Large intestine (tissue), 3 donors: Measurements from ENCODE around the gene MAP2K6. TPM values are rescaled to one million over a fixed set of nuclear protein-coding genes. Genes with fewer than 3 reads are reported as not detected.
A peak's percentile ranks its signal among the peaks of the same experiment; 100 is the strongest.

ENCODE experiments used
- DNase-seq, 2 donors: peaks; one replicate each; pipeline versions ENCODE4 v3.0.0 to v3.0.0-alpha.2; 2013
- H3K27ac ChIP-seq: one replicate; pipeline ENCODE4 v1.5.1; 2013; ENCODE audit warnings: low read length
- H3K27me3 ChIP-seq: 2 replicates; pipeline ENCODE4 v1.6.1; 2013; ENCODE audit warnings: low read length; ENCODE audit not compliant: control insufficient read depth, insufficient read depth
- H3K36me3 ChIP-seq: 2 replicates; pipeline ENCODE4 v1.6.1; 2013; ENCODE audit warnings: low read length; ENCODE audit not compliant: control insufficient read depth, insufficient read depth
- H3K4me1 ChIP-seq: one replicate; pipeline ENCODE4 v1.6.1; 2013; ENCODE audit warnings: low read length; ENCODE audit not compliant: control insufficient read depth, insufficient read depth
- H3K4me3 ChIP-seq: one replicate; pipeline ENCODE4 v1.5.1; 2013; ENCODE audit warnings: low read length
- H3K9me3 ChIP-seq: one replicate; pipeline ENCODE4 v1.6.1; 2013; ENCODE audit warnings: mild to moderate bottlenecking, low read depth, low read length, moderate library complexity; ENCODE audit not compliant: control insufficient read depth
- WGBS: methylation state at CpG from one replicate; pipeline ENCODE4 v1.1.5; 2013; ENCODE audit warnings: low lambda C conversion rate; ENCODE audit not compliant: insufficient coverage; 5-methylcytosine and 5-hydroxymethylcytosine counted together
- polyA plus RNA-seq: library from polyadenylated mRNA; unstranded; fragments of 120-200 nt; gene quantifications from one replicate; pipeline ENCODE4 v1.2.1, GENCODE V29; 2013

MAP2K6 gene
- polyA plus RNA-seq, 1 donor = 13.4 TPM

DNA sequence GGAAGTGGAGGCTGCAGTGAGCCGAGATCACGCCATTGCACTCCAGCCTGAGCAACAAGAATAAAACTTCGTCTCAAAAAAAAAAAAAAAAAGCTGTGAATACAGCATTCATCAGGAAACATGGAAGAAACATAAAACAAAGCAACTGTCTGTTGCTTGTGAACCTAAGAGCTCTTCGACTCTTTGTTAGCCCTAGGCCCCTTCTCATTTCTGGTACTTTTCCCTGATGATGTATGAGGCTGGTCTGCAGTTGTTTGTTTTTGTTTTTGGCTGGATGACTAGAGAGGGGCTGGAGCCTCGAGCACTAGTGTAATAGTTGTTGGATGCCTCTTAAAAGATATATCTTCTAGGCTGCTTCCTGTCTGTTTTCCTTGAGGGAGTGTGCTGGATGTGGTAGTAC lies 113.5 kb downstream of the MAP2K6 start:
- WGBS = no CpG with 5 or more reads among the region's 5 CpGs
- Histone ChIP-seq H3K27ac (no peak overlapping the region), H3K9me3 (no peaks in the 10 kb centered on the region)

DNA sequence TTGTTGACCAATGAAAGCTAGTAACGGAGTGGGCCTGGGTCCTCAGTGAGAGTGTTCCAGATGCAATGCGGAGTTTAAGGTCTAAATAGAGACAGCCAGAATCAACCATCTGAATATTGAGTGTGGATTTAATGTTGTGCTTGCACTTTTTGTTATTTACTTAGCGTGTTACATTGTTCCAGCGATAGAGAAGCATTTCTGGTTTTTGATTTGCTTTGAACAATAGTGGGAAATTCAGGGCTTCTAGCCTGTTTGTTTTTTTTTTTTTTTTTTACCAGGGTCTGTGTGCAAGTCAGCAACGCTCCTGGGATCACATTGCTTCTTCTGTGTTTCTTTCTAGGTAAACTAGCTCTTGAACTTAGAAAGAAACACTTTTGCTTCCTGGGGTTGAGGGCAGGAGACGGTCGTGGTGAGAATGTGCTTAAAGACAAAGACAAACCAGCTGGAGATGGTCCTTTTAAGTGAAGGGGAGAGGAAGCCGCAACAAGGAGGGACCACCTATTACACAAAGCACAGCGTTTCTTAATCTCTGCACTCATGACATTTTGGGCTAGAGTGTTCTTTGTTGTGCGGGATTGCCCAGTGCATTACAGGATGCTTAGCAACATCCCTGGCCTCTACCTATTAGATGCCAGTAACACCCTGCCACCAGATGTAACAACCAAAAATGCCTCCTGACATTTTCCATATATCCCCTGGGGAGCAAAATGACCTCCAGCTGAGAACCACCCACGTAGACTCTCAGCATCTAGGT lies 119.2 kb downstream of the MAP2K6 start:
- peaks cover 9% of the 10 kb centered on the region for H3K36me3 ChIP-seq
- no peak overlapping the region for H3K27ac ChIP-seq
- no peak overlapping the region for H3K4me3 ChIP-seq
- H3K27me3 ChIP-seq = no peaks in the 10 kb centered on the region
- no peaks in the 10 kb centered on the region for H3K9me3 ChIP-seq
- WGBS = 94% methylated on average over 2 of the region's 11 CpGs
- peaks cover 8% of the 10 kb centered on the region for H3K4me1 ChIP-seq
- no peak for DNase-seq

More for the DNA sequence above, 113.5 kb downstream of the MAP2K6 start:
- no peak overlapping the region for H3K4me3 ChIP-seq
- H3K27me3 ChIP-seq = no peaks in the 10 kb centered on the region
- no peak for DNase-seq
- H3K4me1 ChIP-seq = no peaks in the 10 kb centered on the region
- peaks cover 42% of the 10 kb centered on the region for H3K36me3 ChIP-seq

DNA sequence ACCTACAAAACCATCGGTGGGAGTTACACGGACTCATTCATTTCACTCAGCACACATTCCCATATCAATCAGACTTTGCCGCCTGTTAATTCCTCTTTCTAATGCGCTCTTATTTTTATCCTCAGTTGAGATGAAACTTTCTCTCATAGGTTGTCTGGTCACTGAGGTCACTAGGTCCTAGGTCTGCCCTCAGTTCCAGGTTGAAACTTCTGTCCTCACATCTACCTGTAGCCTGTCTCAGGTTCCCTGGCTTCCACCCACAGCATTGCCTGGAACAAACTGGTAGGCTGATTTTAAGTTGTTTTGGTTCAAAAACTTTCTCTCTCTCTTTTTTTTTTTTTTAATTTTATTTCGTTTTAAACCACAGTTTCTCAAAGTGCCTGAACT lies 119.7 kb downstream of the MAP2K6 start:
- Histone ChIP-seq H3K36me3 (peaks cover 9% of the 10 kb centered on the region), H3K27me3 (no peaks in the 10 kb centered on the region), H3K9me3 (no peaks in the 10 kb centered on the region), H3K4me3 (no peak overlapping the region), H3K27ac (no peak overlapping the region), H3K4me1 (peaks cover 8% of the 10 kb centered on the region)
- 100% methylated on average over 2 of the region's 5 CpGs for whole genome bisulfite sequencing
- peak in 1 of 2 donors; percentile 14 for DNase-seq

DNA sequence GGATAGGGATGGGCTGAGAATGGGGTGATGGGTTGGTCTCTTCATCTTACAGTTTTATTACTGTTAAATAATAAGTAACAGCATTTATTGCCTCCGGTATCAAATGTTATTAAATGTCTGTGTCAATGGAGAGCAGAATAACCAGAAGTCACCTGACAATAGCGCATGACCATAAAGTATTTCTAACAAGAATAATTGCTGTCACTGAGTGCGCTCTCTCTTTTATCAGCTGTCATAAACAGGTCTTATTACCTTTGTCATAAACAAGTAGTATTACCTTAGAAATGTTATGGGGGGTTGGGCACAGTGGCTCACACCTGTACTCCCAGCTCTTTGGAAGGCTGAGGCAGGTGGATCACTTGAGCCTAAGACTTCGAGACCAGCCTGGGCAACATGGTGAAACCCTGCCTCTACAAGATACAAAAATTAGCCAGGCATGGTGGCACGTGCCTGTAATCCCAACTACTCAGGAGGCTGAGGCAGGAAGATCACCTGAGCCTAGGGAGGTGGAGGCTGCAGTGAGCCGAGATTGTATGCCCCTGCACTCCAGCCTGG lies 120.6 kb downstream of the MAP2K6 start:
- Histone ChIP-seq H3K4me1 (peaks cover 8% of the 10 kb centered on the region), H3K4me3 (no peak overlapping the region), H3K27me3 (no peaks in the 10 kb centered on the region), H3K27ac (peak overlapping the region; percentile 6), H3K9me3 (no peaks in the 10 kb centered on the region), H3K36me3 (peaks cover 9% of the 10 kb centered on the region)
- WGBS = no CpG with 5 or more reads among the region's 6 CpGs
- DNase-seq = peak; percentile 73 to 96

DNA sequence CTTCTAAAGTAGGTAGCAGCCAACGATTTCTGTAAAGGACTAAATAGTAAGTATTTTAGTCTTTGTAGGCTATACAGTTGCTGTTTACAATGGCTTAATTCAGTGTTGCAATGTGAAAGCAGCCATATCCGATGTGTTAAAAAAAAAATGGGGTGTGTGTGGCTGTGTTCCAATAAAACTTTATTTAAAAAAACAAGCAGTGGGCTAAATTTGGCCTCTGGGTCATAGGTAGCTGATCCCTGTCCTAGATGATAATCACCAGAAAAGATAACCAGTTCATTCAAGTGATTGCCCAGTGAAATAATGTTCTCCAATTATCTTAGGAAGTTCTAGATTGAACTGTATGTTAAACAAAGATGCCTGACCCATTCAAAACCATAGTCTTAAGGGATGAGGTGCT lies 124.3 kb downstream of the MAP2K6 start:
- no peaks in the 10 kb centered on the region for H3K9me3 ChIP-seq
- no peak overlapping the region for H3K27ac ChIP-seq
- no CpG with 5 or more reads among the region's 2 CpGs for WGBS
- peaks cover 11% of the 10 kb centered on the region for H3K36me3 ChIP-seq
- no peak for DNase-seq
- H3K27me3 ChIP-seq = no peaks in the 10 kb centered on the region
- H3K4me3 ChIP-seq = no peak overlapping the region
- peaks cover 8% of the 10 kb centered on the region for H3K4me1 ChIP-seq

DNA sequence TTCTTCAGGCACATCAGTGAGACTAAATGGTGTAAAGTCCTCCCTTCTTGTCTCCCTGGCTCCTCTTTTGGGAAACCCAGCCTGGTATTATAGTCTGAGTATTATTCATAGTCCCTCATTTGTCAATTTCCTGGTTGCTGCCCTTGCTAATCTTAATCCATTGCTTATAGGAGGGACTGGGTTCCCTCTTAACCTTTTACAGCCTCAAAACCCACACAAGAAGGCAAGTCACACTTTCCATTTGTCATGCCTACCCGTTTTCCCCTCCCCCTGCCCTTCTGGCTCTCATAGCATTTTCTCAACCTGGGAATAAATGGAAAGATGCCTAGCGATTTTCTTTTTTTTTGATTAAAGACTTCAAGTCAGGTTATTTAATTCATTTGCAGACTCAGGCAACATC lies 124.8 kb downstream of the MAP2K6 start:
- Histone ChIP-seq H3K4me1 (peaks cover 8% of the 10 kb centered on the region), H3K27ac (no peak overlapping the region), H3K36me3 (peaks cover 6% of the 10 kb centered on the region), H3K4me3 (no peak overlapping the region), H3K9me3 (no peaks in the 10 kb centered on the region), H3K27me3 (no peaks in the 10 kb centered on the region)
- DNase-seq = no peak
- WGBS = 93% methylated on average over 2 of the region's 2 CpGs

DNA sequence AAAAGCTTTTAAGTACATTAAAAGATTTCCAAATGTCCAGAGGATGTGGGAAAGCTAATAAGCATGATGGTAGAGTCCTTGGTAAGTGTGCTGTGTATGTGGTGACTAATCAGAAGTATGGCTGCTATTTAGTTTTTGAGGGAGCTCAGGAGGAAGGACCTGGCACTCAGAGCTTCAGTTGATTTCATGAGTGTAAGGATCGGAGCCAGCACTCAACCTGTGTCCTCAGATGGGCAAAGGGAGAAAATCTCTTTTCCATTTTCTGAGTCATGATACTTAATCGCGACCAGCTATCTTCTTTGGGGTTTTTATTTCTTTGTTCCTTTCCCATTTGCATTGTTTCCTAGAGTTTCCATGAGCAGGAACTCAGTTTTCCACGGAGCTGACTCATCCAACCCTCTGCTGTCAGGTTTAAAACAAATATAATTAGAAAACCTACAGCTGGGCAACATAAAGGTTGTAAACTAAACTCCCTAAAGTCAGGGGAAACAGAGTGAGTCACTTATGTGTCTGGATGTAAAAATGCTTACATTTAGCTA lies 125.4 kb downstream of the MAP2K6 start:
- peaks cover 6% of the 10 kb centered on the region for H3K36me3 ChIP-seq
- no peaks in the 10 kb centered on the region for H3K27me3 ChIP-seq
- DNase-seq = peak in 1 of 2 donors; percentile 50
- peaks cover 5% of the 10 kb centered on the region for H3K4me1 ChIP-seq
- WGBS = 58% methylated on average over 2 of the region's 4 CpGs
- no peaks in the 10 kb centered on the region for H3K9me3 ChIP-seq
- H3K27ac ChIP-seq = no peak overlapping the region
- no peak overlapping the region for H3K4me3 ChIP-seq

DNA sequence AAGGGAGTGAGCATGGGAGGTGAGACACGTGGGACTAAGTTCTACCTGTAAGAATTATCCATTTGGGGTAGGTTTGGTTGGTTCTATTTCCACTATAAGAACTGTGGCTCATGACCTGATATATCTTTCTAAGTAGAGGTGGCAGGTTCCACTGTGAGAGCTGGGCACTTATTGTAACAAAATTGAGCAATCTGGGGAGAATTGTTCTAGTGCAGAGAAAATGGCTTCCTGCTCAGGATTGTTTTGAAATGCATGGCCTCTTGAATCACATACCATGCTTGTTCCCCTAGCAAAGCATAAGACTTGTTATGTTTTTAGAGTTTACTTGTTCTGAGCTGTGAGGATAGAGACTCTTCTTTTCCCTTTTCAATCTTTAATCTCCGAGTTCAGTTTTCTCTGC lies 125.9 kb downstream of the MAP2K6 start:
- no peak for DNase-seq
- Histone ChIP-seq H3K4me3 (no peak overlapping the region), H3K27ac (no peak overlapping the region), H3K4me1 (peaks cover 3% of the 10 kb centered on the region), H3K27me3 (no peaks in the 10 kb centered on the region), H3K36me3 (peaks cover 6% of the 10 kb centered on the region), H3K9me3 (no peaks in the 10 kb centered on the region)
- WGBS = 90% methylated on average over 1 of the region's 2 CpGs

DNA sequence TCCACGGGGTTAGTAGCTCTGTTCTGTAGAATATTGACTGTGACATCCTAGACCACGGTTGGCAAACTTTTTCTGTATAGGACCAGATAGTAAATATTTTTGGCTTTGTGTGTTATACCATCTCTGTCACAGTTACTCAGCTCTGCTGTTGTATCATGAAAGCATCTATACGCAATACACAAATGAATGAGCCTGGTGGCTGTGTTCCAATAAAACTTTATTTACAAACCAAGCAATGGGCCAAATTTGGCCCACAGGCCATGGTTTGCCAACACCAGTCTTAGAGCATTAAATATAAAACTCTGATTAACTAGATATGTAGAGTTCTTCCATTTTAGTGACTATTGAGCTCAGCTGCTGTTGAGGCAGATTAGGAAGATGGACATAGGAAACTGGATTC lies 132.7 kb downstream of the MAP2K6 start:
- Histone ChIP-seq H3K36me3 (no peaks in the 10 kb centered on the region), H3K4me3 (no peak overlapping the region), H3K4me1 (no peaks in the 10 kb centered on the region), H3K9me3 (no peaks in the 10 kb centered on the region), H3K27ac (no peak overlapping the region), H3K27me3 (no peaks in the 10 kb centered on the region)
- no CpG with 5 or more reads among the region's 3 CpGs for WGBS
- no peak for DNase-seq

DNA sequence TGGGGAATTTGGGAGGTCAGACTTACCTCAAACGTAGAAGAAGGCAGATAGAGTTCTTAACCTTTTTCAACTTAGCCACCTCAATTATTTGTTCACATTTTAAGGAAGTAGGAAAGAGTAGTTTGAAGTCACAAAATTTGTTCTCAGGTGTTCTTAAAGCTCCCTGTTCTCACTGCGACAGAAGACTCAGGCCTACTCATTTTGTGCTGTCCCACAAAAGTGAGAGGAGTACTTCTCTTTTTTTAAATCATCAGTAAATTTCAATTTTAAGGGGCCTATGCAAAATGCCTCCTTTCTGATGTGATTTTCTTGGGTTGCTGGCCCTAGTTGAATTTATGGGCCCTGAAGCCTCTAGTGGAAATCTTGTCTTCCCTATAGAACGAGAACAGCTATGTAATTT lies 133.4 kb downstream of the MAP2K6 start:
- no peak for DNase-seq
- Histone ChIP-seq H3K27ac (no peak overlapping the region), H3K27me3 (no peaks in the 10 kb centered on the region), H3K4me1 (no peaks in the 10 kb centered on the region), H3K4me3 (no peak overlapping the region), H3K36me3 (no peaks in the 10 kb centered on the region), H3K9me3 (no peaks in the 10 kb centered on the region)
- 100% methylated on average over 1 of the region's 3 CpGs for WGBS
